CD4-positive, CD25-positive, alpha-beta regulatory T cell (primary cell): ENCODE data around the gene IQCE. TPM values are rescaled to one million over a fixed set of nuclear protein-coding genes. Genes with fewer than 3 reads are reported as not detected.
A peak's percentile ranks its signal among the peaks of the same experiment; 100 is the strongest.
"Not testable (repeated sequence)": the region's sequence is repeated elsewhere in the genome, so short reads cannot be mapped to it uniquely, and the experiment has no call there.

Experiments
- ATAC-seq, 2 donors: fragments of 150-1000 bp; cut with Tn5 transposase; one replicate each; pipeline ENCODE4 v1.10.0; 2021; ENCODE audit warnings: low read depth in 2 of 2, moderate number of reproducible peaks in 2 of 2, moderate library complexity in 1 of 2
- DNase-seq, 3 donors: peaks; one replicate each; pipeline versions ENCODE4 v3.0.0 to v3.0.0-alpha.2; 2012 to 2022; ENCODE audit warnings: mixed read lengths in 1 of 3
- H3K27ac ChIP-seq: one replicate; pipeline ENCODE4 v1.7.0; 2013; ENCODE audit warnings: mild to moderate bottlenecking, low read length; ENCODE audit not compliant: insufficient read depth, poor library complexity, severe bottlenecking
- H3K27me3 ChIP-seq: one replicate; pipeline ENCODE4 v1.7.0; 2013; ENCODE audit warnings: low read length; ENCODE audit not compliant: control insufficient read depth, insufficient read depth
- H3K36me3 ChIP-seq: one replicate; pipeline ENCODE4 v1.7.0; 2013; ENCODE audit warnings: mild to moderate bottlenecking, low read length, moderate library complexity; ENCODE audit not compliant: control insufficient read depth, insufficient read depth
- H3K4me1 ChIP-seq: 2 replicates; pipeline ENCODE4 v1.7.0; 2013; ENCODE audit warnings: mild to moderate bottlenecking, low read length; ENCODE audit not compliant: insufficient read depth, control insufficient read depth, poor library complexity, severe bottlenecking
- H3K4me3 ChIP-seq: one replicate; pipeline ENCODE4 v1.7.0; 2013; ENCODE audit warnings: low read depth, mild to moderate bottlenecking, low read length, moderate library complexity
- H3K9me3 ChIP-seq, 2 experiments: 1 replicate in 1 of 2; 2 replicates in 1 of 2; pipeline ENCODE4 v1.7.0; 2013; ENCODE audit warnings: low read length in 2 of 2, mild to moderate bottlenecking in 1 of 2, moderate library complexity in 1 of 2; ENCODE audit not compliant: control insufficient read depth in 2 of 2
- H3K27ac Mint-ChIP-seq, 3 donors: one replicate each; pipeline ENCODE4 v1.8.0; 2020 to 2022; ENCODE audit warnings: mild to moderate bottlenecking in 3 of 3, mixed read lengths in 3 of 3, moderate library complexity in 2 of 3
- H3K27me3 Mint-ChIP-seq: one replicate; pipeline ENCODE4 v1.8.0; 2022; ENCODE audit warnings: mild to moderate bottlenecking, mixed read lengths
- H3K36me3 Mint-ChIP-seq: one replicate; pipeline ENCODE4 v1.8.0; 2020; ENCODE audit warnings: mixed read lengths
- H3K4me1 Mint-ChIP-seq, 4 donors: one replicate each; pipeline ENCODE4 v1.8.0; 2020 to 2022; ENCODE audit warnings: mixed read lengths in 4 of 4, mild to moderate bottlenecking in 1 of 4
- H3K4me3 Mint-ChIP-seq, 4 donors: one replicate each; pipeline ENCODE4 v1.8.0; 2020 to 2022; ENCODE audit warnings: mild to moderate bottlenecking in 4 of 4, mixed read lengths in 4 of 4, moderate library complexity in 3 of 4
- H3K9me3 Mint-ChIP-seq, 7 donors: one replicate each; pipeline ENCODE4 v1.8.0; 2020 to 2022; ENCODE audit warnings: mixed read lengths in 7 of 7, mild to moderate bottlenecking in 3 of 7, moderate library complexity in 2 of 7
- polyA plus RNA-seq, 4 donors: library from polyadenylated mRNA; unstranded; fragments of 300-500 nt; fragmentation: Illumina TruSeq; gene quantifications; one replicate each; pipeline ENCODE4 v1.2.3, GENCODE V29; 2021
- total RNA-seq: library from RNA; stranded (reverse); gene quantifications from one replicate; pipeline ENCODE4 v1.2.3, GENCODE V29; 2022

Gene IQCE
- total and polyA plus RNA-seq, 5 donors from 2014 or later = 0.69 to 6.6 (median 1.00) TPM

DNA sequence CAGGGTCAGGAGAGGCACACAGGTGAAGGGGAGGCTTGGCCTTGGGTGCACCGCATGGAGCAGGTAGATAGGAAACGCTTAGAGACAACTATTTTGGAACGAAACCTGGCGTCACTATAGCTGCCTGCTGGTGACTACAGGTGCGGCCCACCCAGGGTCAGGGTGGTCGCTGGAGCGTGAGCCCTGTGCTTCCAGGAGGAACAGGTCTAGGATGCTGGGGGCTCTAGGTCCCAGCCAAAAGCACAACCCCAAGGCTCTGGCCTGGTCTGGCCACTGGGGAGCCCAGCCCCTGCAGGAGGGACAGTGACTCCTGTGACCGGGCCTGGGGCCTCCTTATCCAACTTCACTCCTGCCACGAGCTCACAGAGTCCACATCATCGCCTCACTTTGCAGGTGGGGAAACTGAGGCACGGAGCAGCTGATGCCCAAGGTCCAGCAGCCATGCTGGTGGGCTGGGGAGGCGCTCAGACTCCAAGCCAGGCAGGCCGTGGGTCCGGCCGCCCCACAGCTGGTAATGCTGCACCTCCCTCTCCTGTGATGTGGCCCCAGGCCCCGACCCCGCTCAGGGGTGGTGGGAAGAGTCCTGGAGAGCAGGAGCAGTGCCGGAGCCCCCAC, 30.2 kb upstream of the IQCE start:
- peak overlapping the region; percentile 90 for H3K27ac ChIP-seq
- no peaks in the 10 kb centered on the region for H3K9me3 ChIP-seq
- Mint-ChIP-seq H3K27ac (peak overlapping the region; percentile 74 to 82 (median 80)), H3K4me1 (peaks cover 10 to 69% (median 29%) of the 10 kb centered on the region in 4 donors), H3K36me3 (peaks cover 9% of the 10 kb centered on the region), H3K27me3 (peaks cover 4% of the 10 kb centered on the region), H3K4me3 (peak overlapping the region; percentile 78 to 95 (median 92)), H3K9me3 (no peaks in the 10 kb centered on the region)
- H3K4me1 ChIP-seq = peaks cover 76% of the 10 kb centered on the region
- DNase-seq (no peak), ATAC-seq (no peak)
- peak overlapping the region; percentile 8 for H3K4me3 ChIP-seq
- no peaks in the 10 kb centered on the region for H3K27me3 ChIP-seq
- peaks cover 39% of the 10 kb centered on the region for H3K36me3 ChIP-seq

DNA sequence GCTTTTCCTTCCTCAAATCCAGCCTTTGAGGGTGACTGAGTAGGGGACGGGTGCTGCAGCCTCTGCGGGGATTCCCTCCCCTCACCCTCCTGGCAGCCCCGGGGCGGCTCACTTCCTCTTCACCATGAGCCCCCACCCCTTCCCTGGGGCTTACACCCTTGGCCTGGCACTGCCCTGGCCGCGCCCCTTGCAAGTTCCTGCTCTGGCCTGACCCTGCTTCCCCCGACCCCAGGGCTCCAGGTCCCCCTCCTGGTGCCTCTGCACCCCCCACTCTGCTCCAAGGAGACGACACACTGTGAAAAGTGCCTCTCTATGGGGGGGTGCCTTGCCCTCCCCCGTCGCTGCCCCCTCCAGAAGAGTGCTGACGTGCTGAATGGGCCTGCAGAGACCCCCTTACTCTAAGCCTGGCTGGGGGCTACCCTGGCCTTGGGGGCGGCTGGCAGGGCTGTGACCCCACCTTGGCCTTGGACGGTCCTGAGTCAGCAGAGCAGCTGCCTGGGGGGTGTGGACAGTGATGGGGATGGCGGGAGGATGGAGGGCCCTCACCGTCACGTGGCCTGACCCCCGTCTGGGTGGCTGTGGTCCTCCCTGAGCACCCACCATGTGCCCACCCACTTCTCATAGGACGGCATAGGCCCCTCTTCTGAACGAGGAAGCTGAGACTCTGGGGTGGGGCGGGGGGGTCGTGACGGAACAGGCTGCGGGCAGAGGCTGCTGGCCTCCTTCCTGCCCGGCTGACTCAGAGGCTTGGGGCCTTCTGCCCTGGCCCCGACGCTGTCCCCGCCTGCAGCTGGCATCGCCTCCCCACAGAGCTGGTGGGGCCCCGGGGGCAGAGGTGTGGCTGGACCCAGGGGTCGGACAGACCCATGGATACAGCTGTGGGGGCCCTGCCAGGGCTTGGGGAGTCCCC, 29.4 kb upstream of the IQCE start:
- peaks cover 10 to 66% (median 29%) of the 10 kb centered on the region in 4 donors for H3K4me1 Mint-ChIP-seq
- H3K36me3 Mint-ChIP-seq = peaks cover 9% of the 10 kb centered on the region
- Histone ChIP-seq H3K27me3 (no peaks in the 10 kb centered on the region), H3K27ac (peak overlapping the region; percentile 90), H3K36me3 (peaks cover 37% of the 10 kb centered on the region), H3K9me3 (no peaks in the 10 kb centered on the region), H3K4me3 (peak overlapping the region; percentile 32), H3K4me1 (peaks cover 67% of the 10 kb centered on the region)
- DNase-seq = peak in 2 of 3 donors; percentile 58 to 84
- H3K9me3 Mint-ChIP-seq = no peaks in the 10 kb centered on the region
- H3K27me3 Mint-ChIP-seq = peaks cover 4% of the 10 kb centered on the region
- peak overlapping the region; percentile 75 to 97 (median 88) for H3K27ac Mint-ChIP-seq
- H3K4me3 Mint-ChIP-seq = peak overlapping the region; percentile 78 to 95 (median 89)
- peak; percentile 46 to 49 for ATAC-seq

DNA sequence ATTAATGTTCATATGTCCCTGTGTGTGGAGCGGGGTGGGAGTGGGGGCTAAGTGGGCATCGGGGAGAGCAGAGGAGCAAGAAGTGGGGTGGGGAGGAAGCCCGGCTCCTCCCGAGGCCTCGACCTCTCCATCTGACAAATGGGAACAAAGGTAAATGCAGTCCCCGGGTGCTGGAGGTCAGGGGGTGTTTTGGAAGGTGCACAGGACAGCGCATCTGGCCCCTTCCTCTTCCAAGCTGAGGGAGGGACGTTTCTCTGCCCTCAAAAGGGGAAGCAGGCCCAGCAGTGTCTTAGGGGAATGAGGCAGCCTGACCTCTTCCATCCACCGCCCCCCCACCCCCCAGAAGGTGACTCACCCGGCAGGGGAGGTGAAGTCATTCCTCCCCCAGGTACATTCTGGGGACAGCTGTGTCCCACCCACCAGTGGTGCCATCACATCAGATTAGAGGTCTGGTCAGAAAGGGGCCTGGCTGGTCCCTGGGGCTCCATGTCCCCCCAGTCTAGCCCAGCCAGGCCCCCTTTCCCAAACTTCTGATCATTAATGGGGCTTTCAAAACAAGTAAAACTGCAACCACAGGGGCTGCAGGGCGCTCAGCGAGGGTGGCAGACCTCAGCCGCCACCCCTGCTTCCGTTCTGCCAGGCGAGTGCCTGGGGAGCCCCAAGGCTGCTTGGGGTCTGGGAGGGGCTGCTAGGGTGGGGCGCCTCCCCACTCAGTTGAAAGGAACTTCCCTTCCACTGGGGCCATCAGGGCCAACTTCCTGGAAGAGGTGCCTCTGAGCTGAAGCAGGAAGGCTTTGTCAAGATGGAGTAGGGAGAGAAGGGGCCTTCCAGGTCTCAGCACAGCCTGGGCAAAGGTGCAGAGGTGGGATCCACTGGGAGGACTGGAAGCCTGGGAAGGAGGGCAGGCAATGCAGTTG, 28.4 kb upstream of the IQCE start:
- peaks cover 4% of the 10 kb centered on the region for H3K27me3 Mint-ChIP-seq
- peaks cover 58% of the 10 kb centered on the region for H3K4me1 ChIP-seq

DNA sequence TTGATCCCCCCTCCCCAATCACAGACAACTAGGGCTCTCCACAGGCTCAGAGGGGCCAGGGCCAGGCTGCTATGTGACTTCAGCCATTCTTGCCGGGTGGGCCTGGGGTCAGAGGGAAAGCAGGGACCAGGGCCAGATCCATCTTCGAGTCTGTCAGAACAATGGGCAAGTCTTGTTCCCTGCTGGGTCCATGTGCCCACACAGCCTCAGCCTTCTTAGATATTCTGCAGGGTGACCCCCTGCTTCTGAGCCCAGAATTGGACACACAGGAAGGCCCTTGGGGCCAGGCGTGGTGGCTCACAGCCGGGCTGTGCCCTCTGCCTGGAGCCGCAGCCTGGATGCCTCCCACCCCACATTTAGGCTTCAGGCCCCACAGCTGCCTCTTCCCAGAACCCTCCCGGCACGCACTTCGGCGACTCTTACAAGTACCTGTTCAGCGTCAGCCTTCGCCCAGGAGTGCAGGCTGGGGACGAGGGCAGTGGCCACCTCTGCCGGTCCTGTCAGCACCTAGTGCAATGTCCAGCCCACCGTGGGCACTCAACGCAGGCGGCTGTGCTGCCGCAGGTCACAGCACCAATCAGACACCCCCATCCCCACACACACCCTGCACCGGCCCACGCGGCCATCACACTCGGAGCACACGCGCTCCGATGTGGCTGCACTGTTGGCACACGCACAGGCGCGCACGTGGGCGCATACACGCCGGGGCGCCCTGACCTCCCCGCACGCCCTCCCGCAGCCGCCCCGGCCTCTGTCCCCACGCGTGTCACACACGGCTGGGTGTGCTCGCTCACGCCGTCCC, 27.6 kb upstream of the IQCE start:
- H3K4me1 Mint-ChIP-seq = peaks cover 10 to 54% (median 25%) of the 10 kb centered on the region in 4 donors
- ATAC-seq, H3K36me3 Mint-ChIP-seq, H3K9me3 Mint-ChIP-seq, H3K9me3 ChIP-seq, H3K27me3 ChIP-seq, DNase-seq, H3K27me3 Mint-ChIP-seq: not testable (repeated sequence)
- H3K4me1 ChIP-seq = peaks cover 50% of the 10 kb centered on the region
- peak overlapping the region; percentile 90 for H3K27ac ChIP-seq
- H3K36me3 ChIP-seq = peaks cover 20% of the 10 kb centered on the region
- H3K27ac Mint-ChIP-seq = peak overlapping the region; percentile 75 to 97 (median 88)
- peak overlapping the region; percentile 78 to 95 (median 89) for H3K4me3 Mint-ChIP-seq
- H3K4me3 ChIP-seq = peak overlapping the region; percentile 21

More for the DNA sequence above, 28.4 kb upstream of the IQCE start:
- ATAC-seq (peak; percentile 69 to 76), DNase-seq (peak; percentile 74 to 94 (median 79))
- H3K27ac ChIP-seq = peak overlapping the region; percentile 90
- H3K4me3 Mint-ChIP-seq = peak overlapping the region; percentile 78 to 95 (median 89)
- H3K4me1 Mint-ChIP-seq = peaks cover 10 to 61% (median 29%) of the 10 kb centered on the region in 4 donors
- H3K4me3 ChIP-seq = peak overlapping the region; percentile 32
- no peaks in the 10 kb centered on the region for H3K27me3 ChIP-seq
- peaks cover 29% of the 10 kb centered on the region for H3K36me3 ChIP-seq
- H3K36me3 Mint-ChIP-seq = peaks cover 9% of the 10 kb centered on the region
- H3K9me3 Mint-ChIP-seq = no peaks in the 10 kb centered on the region
- no peaks in the 10 kb centered on the region for H3K9me3 ChIP-seq
- peak overlapping the region; percentile 75 to 97 (median 88) for H3K27ac Mint-ChIP-seq

DNA sequence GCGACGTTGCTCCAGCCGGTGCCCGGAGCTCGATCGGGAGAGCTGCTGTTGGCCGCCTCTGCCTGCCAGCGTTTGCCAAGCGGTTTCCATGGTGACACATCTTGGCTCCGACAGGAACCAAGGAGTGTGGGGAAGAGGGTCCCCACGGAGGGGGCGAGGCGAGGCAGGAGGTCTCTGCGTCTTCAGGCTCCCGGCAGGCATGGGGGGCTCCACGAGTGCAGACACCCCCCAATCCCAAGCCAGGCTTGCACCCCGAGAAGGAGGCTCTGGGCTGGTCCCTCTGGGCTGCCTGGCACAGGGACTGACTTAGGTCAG, 27.0 kb upstream of the IQCE start:
- peaks cover 15% of the 10 kb centered on the region for H3K36me3 ChIP-seq
- not testable (repeated sequence) for H3K27me3 Mint-ChIP-seq, H3K9me3 ChIP-seq, DNase-seq, ATAC-seq, H3K4me3 ChIP-seq, H3K27me3 ChIP-seq, H3K36me3 Mint-ChIP-seq, H3K27ac ChIP-seq, H3K9me3 Mint-ChIP-seq
- Mint-ChIP-seq H3K4me1 (peaks cover 10 to 48% (median 25%) of the 10 kb centered on the region in 4 donors), H3K4me3 (peak overlapping the region in 2 of 4 donors; percentile 32 to 76), H3K27ac (peak overlapping the region in 1 of 3 donors; percentile 69)
- H3K4me1 ChIP-seq = peaks cover 44% of the 10 kb centered on the region

DNA sequence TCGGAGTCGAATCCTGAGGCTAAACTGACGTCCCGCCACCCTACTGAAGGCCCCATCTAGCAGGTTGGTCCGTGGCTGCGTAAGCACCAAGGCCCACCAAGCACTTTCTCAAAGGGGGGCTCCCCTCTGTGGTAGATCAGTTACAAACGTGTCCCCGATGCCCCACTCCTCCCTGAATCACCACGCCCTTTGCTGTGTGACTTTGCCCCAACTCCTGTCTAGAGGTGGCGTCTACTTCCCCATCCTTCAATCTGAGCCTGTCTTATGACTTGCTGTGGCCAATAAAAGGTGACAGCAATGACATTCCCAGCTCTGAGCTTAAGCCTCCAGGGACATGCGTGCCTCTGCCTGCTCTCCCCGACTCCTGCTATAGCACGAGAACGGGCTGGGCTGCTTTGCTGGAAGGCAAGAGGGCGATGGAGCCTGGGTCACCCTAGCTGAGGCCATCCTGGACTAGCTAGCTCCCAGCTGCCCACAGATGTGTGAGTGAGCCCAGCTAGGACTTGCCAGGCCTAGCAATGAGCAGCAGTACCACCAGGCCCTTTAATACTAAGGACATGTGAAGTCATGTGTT, 26.5 kb upstream of the IQCE start:
- Mint-ChIP-seq H3K4me1 (peaks cover 10 to 43% (median 22%) of the 10 kb centered on the region in 4 donors), H3K4me3 (peak overlapping the region in 3 of 4 donors; percentile 9 to 76 (median 47)), H3K27ac (peak overlapping the region in 1 of 3 donors; percentile 69)
- H3K36me3 ChIP-seq, H3K4me3 ChIP-seq, H3K27me3 ChIP-seq, H3K9me3 Mint-ChIP-seq, H3K27me3 Mint-ChIP-seq, H3K9me3 ChIP-seq, ATAC-seq, H3K36me3 Mint-ChIP-seq, H3K27ac ChIP-seq: not testable (repeated sequence)
- H3K4me1 ChIP-seq = peaks cover 39% of the 10 kb centered on the region
- DNase-seq = peak in 1 of 3 donors; percentile 44
